Transverse colon (tissue), 4 donors: ENCODE results near the gene TREX2.

Experiments used
- CTCF ChIP-seq, 5 experiments: fragments of 200-600 bp in 3 of 5; fragments of 450-650 bp in 2 of 5; sonication (generic) in 3 of 5; IDR thresholded peaks; 1 replicate in 2 of 5; 2 replicates in 3 of 5; pipeline ENCODE4 v1.5.1; 2016 to 2017; ENCODE audit warnings: antibody characterized with exemption in 5 of 5, inconsistent platforms in 3 of 5, mild to moderate bottlenecking in 2 of 5, moderate library complexity in 1 of 5
- POLR2AphosphoS5 ChIP-seq, 3 donors: sonication (generic); formaldehyde crosslinking; IDR thresholded peaks; one replicate each; pipeline ENCODE4 v1.6.1; 2016; ENCODE audit warnings: antibody characterized with exemption in 3 of 3

- TF ChIP-seq POLR2AphosphoS5 (IDR thresholded peaks at IDR 0.05) (no peak), CTCF (IDR thresholded peaks at IDR 0.05) (no peak)
Measured at GRCh38 chrX:153441296-153441695, 4.6 kb downstream of the TREX2 start.
